ENCODE results near the gene ALS2. TPM values are rescaled to one million over a fixed set of nuclear protein-coding genes. Genes with fewer than 3 reads are reported as not detected.

The ALS2 gene
- total and polyA plus RNA-seq, 2 donors (not counting 1 experiment from before 2014, with no cell fraction given) = 1.4 to 16.7 TPM

DNA sequence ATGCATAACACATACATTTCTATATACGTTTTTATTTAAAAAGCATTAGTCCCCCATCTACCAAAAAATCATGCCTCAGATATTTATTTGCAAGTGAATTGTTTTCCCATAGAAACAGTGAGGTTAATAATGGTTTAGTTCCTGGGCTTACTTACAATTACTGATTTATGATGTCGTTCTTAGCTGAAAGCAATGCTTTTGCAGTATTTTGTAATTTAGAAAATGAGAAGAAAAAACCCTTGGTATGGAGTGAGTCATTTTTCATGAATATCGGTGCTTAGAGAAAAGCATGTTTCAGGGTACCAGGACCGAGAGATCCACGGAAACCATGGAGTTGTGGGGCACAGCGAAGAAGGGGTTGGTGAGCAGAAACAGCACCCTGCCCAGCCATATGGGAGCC lies 13.6 kb upstream of the ALS2 start:
- H3K27ac ChIP-seq (ENCODE audit: low read length in 2 of 2) = no peak overlapping the region
- no peak overlapping the region for H3K4me3 ChIP-seq (ENCODE audit: control extremely low read depth in 1 of 5, extremely low read depth in 1 of 5, insufficient read depth in 1 of 5, low read depth in 2 of 5, low read length in 4 of 5)
- DNase-seq = no peak
- H3K36me3 ChIP-seq (replicated peaks in 1 of 2; ENCODE audit: control extremely low read depth in 1 of 2, control insufficient read depth in 1 of 2, extremely low read depth in 1 of 2, insufficient read depth in 2 of 2, low read length in 1 of 2) = no peaks in the 10 kb centered on the region
- H3K27ac Mint-ChIP-seq = no peak overlapping the region
- no peak overlapping the region for H3K4me3 Mint-ChIP-seq
- peaks cover 0 to 5% (median 0%) of the 10 kb centered on the region in 4 experiments for H3K27me3 ChIP-seq (replicated peaks in 1 of 4; ENCODE audit: control extremely low read depth in 1 of 4, control insufficient read depth in 3 of 4, insufficient read depth in 4 of 4, low read length in 3 of 4)
- no peak for ATAC-seq (ENCODE audit: low read depth)
- H3K4me2 ChIP-seq (replicated peaks; ENCODE audit: low read depth, low read length, poor library complexity, severe bottlenecking) = no peak overlapping the region
- H3K4me1 Mint-ChIP-seq = no peaks in the 10 kb centered on the region
- H3K9me3 Mint-ChIP-seq (ENCODE audit: insufficient read depth) = no peaks in the 10 kb centered on the region
- intact Hi-C loops (cut with micrococcal nuclease) = no loop called here
- H3K27me3 Mint-ChIP-seq = peaks cover 23% of the 10 kb centered on the region
- H3K9me3 ChIP-seq (ENCODE audit: control extremely low read depth in 1 of 3, control insufficient read depth in 2 of 3, insufficient read depth in 1 of 3, low read length in 2 of 3) = no peaks in the 10 kb centered on the region
- TF ChIP-seq CTCF (IDR thresholded peaks at IDR 0.05) (no peak), EZH2 (IDR thresholded peaks at IDR 0.05; ENCODE audit: borderline replicate concordance, insufficient read depth, low read depth, low read length, poor library complexity, severe bottlenecking) (no peak)
- WGBS (ENCODE audit: insufficient coverage) = 100% methylated on average over 3 of the region's 6 CpGs
- no peaks in the 10 kb centered on the region for H3K4me1 ChIP-seq (ENCODE audit: control insufficient read depth in 2 of 2, insufficient read depth in 2 of 2, low read length in 2 of 2)
- no peak overlapping the region for H3K9ac ChIP-seq (ENCODE audit: low read length)
- no peaks in the 10 kb centered on the region for H4K20me1 ChIP-seq (ENCODE audit: control insufficient read depth, insufficient read depth, low read length, poor library complexity, severe bottlenecking)
- H2AFZ ChIP-seq (ENCODE audit: insufficient read depth, low read depth, low read length, poor library complexity, severe bottlenecking) = no peak overlapping the region
- ChIA-PET CTCF (no interaction called here), POLR2A (no interaction called here)
- H3K79me2 ChIP-seq (ENCODE audit: control insufficient read depth, insufficient read depth, low read length) = no peaks in the 10 kb centered on the region

DNA sequence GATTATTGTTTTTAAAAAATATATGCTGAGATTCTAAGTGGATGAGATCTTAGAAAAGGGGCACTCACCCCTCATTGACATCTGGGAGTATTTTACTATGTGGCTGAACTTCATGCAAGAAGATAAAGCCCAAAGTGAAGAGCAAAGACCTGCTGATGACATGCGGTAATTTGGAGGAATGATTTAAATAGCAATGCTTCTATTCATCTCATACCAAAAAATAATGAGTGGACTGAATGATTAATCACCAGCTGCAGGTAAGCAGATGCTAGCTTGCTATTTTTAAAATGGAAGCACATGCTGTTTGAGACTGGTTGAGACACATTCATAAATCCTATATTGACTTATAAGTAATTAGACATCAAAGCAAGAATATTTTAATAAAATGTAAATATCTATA lies 12.9 kb upstream of the ALS2 start:
- no peaks in the 10 kb centered on the region for H3K79me2 ChIP-seq (ENCODE audit: control insufficient read depth, insufficient read depth, low read length)
- peaks cover 0 to 3% (median under 1%) of the 10 kb centered on the region in 4 experiments for H3K27me3 ChIP-seq (replicated peaks in 1 of 4; ENCODE audit: control extremely low read depth in 1 of 4, control insufficient read depth in 3 of 4, insufficient read depth in 4 of 4, low read length in 3 of 4)
- no peak for DNase-seq
- no peaks in the 10 kb centered on the region for H3K36me3 ChIP-seq (replicated peaks in 1 of 2; ENCODE audit: control extremely low read depth in 1 of 2, control insufficient read depth in 1 of 2, extremely low read depth in 1 of 2, insufficient read depth in 2 of 2, low read length in 1 of 2)
- H3K27ac Mint-ChIP-seq = no peak overlapping the region
- H3K4me2 ChIP-seq (replicated peaks; ENCODE audit: low read depth, low read length, poor library complexity, severe bottlenecking) = no peak overlapping the region
- CTCF ChIA-PET = no interaction called here
- no peak overlapping the region for H3K27ac ChIP-seq (ENCODE audit: low read length in 2 of 2)
- no CpG with 5 or more reads among the region's 1 CpG for WGBS (ENCODE audit: insufficient coverage)
- H3K9me3 ChIP-seq (ENCODE audit: control extremely low read depth in 1 of 3, control insufficient read depth in 2 of 3, insufficient read depth in 1 of 3, low read length in 2 of 3) = no peaks in the 10 kb centered on the region
- intact Hi-C loops (cut with micrococcal nuclease) = no loop called here
- POLR2A ChIA-PET = no interaction called here
- H3K4me3 Mint-ChIP-seq = no peak overlapping the region
- H3K4me1 Mint-ChIP-seq = no peaks in the 10 kb centered on the region
- ATAC-seq (ENCODE audit: low read depth) = no peak
- H3K4me3 ChIP-seq (ENCODE audit: control extremely low read depth in 1 of 5, extremely low read depth in 1 of 5, insufficient read depth in 1 of 5, low read depth in 2 of 5, low read length in 4 of 5) = no peak overlapping the region
- TF ChIP-seq EZH2 (IDR thresholded peaks at IDR 0.05; ENCODE audit: borderline replicate concordance, insufficient read depth, low read depth, low read length, poor library complexity, severe bottlenecking) (no peak), CTCF (IDR thresholded peaks at IDR 0.05) (no peak)
- H3K9me3 Mint-ChIP-seq (ENCODE audit: insufficient read depth) = no peaks in the 10 kb centered on the region
- H3K27me3 Mint-ChIP-seq = peaks cover 22% of the 10 kb centered on the region
- H2AFZ ChIP-seq (ENCODE audit: insufficient read depth, low read depth, low read length, poor library complexity, severe bottlenecking) = no peak overlapping the region
- H3K4me1 ChIP-seq (ENCODE audit: control insufficient read depth in 2 of 2, insufficient read depth in 2 of 2, low read length in 2 of 2) = no peaks in the 10 kb centered on the region
- no peaks in the 10 kb centered on the region for H4K20me1 ChIP-seq (ENCODE audit: control insufficient read depth, insufficient read depth, low read length, poor library complexity, severe bottlenecking)
- no peak overlapping the region for H3K9ac ChIP-seq (ENCODE audit: low read length)

All from B cell (primary cell).